Ovary (tissue), 9 donors: ENCODE measurements around the gene GUCD1. TPM values are rescaled to one million over a fixed set of nuclear protein-coding genes. Genes with fewer than 3 reads are reported as not detected.

Source experiments
- DNase-seq, 5 donors: peaks; one replicate each; pipeline ENCODE4 v3.0.0-alpha.2; 2019 to 2020
- H3K27ac ChIP-seq, 2 donors: fragments of 200-600 bp; one replicate each; pipeline versions ENCODE4 v1.5.1 to v1.8.0; 2019 to 2022
- H3K27me3 ChIP-seq: fragments of 200-600 bp; one replicate; pipeline ENCODE4 v1.8.0; 2022
- H3K36me3 ChIP-seq: fragments of 200-600 bp; sonication (generic); one replicate; pipeline ENCODE4 v1.5.1; 2019
- H3K4me1 ChIP-seq: one replicate; pipeline ENCODE4 v1.8.1; 2013; ENCODE audit warnings: mild to moderate bottlenecking, moderate library complexity; ENCODE audit not compliant: insufficient read depth
- H3K4me3 ChIP-seq: fragments of 200-600 bp; sonication (generic); one replicate; pipeline ENCODE4 v1.5.1; 2017
- H3K9me3 ChIP-seq, 2 donors: fragments of 200-600 bp in 1 of 2; sonication (generic) in 1 of 2; one replicate each; pipeline versions ENCODE4 v1.5.1 to v1.8.1; 2013 to 2019; ENCODE audit warnings: mild to moderate bottlenecking in 1 of 2, moderate library complexity in 1 of 2
- EP300 ChIP-seq: sonication (generic); formaldehyde crosslinking; IDR thresholded peaks from one replicate; pipeline ENCODE4 v1.6.1; 2017; ENCODE audit warnings: antibody characterized with exemption
- POLR2A ChIP-seq: fragments of 450-650 bp; IDR thresholded peaks from one replicate; pipeline ENCODE4 v1.6.1; 2017; ENCODE audit warnings: antibody characterized with exemption, mild to moderate bottlenecking, moderate library complexity
- WGBS, 3 donors: extraction: QIAGEN DNeasy Blood & Tissue Kit in 1 of 3; methylation state at CpG; one replicate each; pipeline versions ENCODE4 v1.1.5 to v1.1.7; 2013 to 2017; 5-methylcytosine and 5-hydroxymethylcytosine counted together
- intact Hi-C, 4 donors: fragments of 100-400 bp; cut with DNase I; formaldehyde crosslinking; loops; one replicate each; pipeline versions ENCODE4 v1.11.0 to v1.15.1; 2022 to 2023
- polyA plus RNA-seq, 2 donors: library from polyadenylated mRNA; stranded (reverse); fragments of 200-250 nt in 1 of 2; fragments of 350-450 nt in 1 of 2; fragmentation: Illumina TruSeq in 1 of 2; extraction: RNeasy Lipid Tissue Mini Kit (QIAGEN cat#74804) in 1 of 2; gene quantifications; one replicate each; pipeline ENCODE4 v1.2.3, GENCODE V29; 2013 to 2014
- total RNA-seq, 7 donors: library from RNA; depleted of rRNA in 2 of 7; stranded (reverse); fragments of >200 nt in 2 of 7; fragmentation: NEBNext Ultra II Directional in 3 of 7; extraction: Animal tissue kit (Norgen Biotek cat#: 25700) in 3 of 7; gene quantifications; one replicate each; pipeline versions ENCODE4 v1.1.0 to v1.2.4, GENCODE V29; 2016 to 2023
- TF ChIP-seq, protein P1 (sequence below), 3 donors: fragments of 450-650 bp in 2 of 3; fragments of 200-600 bp in 1 of 3; IDR thresholded peaks; one replicate each; pipeline versions ENCODE4 v1.5.1 to v1.8.0; 2016 to 2022; ENCODE audit warnings: antibody characterized with exemption in 3 of 3, mild to moderate bottlenecking in 1 of 3
- donor health status: DM: no; HTN: no; CAD: no; lungs with moderate emphysema.
- donor health status: DM: no; HTN: no; CAD: no.
- donor health status: Bipolar disorder and iron deficiency.
- donor health status: DM: yes; HTN: yes; CAD: no.
- donor health status: DM: no; HTN: no; CAD: no.
- donor health status: DM: yes; HTN: yes; CAD: no.

GUCD1 gene
- total and polyA plus RNA-seq, 9 donors, result 30.3 to 85.4 (median 55.4) TPM

GRCh38 chr22:24583221-24584165 is 28.6 kb upstream of the GUCD1 start:
- H3K27me3 ChIP-seq, result no peaks in the 10 kb centered on the region
- WGBS, 3 donors, result 49 to 55% (median 55%) methylated on average over 19 of the region's 19 CpGs
- no peaks in the 10 kb centered on the region for H3K9me3 ChIP-seq
- peak in 2 of 5 donors; percentile 32 to 56 for DNase-seq
- intact Hi-C loops, result no loop called here
- H3K4me1 ChIP-seq, result no peaks in the 10 kb centered on the region
- peak overlapping the region in 1 of 2 donors; percentile 21 for H3K27ac ChIP-seq
- TF ChIP-seq, protein P1, sequence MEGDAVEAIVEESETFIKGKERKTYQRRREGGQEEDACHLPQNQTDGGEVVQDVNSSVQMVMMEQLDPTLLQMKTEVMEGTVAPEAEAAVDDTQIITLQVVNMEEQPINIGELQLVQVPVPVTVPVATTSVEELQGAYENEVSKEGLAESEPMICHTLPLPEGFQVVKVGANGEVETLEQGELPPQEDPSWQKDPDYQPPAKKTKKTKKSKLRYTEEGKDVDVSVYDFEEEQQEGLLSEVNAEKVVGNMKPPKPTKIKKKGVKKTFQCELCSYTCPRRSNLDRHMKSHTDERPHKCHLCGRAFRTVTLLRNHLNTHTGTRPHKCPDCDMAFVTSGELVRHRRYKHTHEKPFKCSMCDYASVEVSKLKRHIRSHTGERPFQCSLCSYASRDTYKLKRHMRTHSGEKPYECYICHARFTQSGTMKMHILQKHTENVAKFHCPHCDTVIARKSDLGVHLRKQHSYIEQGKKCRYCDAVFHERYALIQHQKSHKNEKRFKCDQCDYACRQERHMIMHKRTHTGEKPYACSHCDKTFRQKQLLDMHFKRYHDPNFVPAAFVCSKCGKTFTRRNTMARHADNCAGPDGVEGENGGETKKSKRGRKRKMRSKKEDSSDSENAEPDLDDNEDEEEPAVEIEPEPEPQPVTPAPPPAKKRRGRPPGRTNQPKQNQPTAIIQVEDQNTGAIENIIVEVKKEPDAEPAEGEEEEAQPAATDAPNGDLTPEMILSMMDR (IDR thresholded peaks at IDR 0.05), result no peak
- TF ChIP-seq EP300 (no peak), POLR2A (no peak)
- H3K4me3 ChIP-seq, result no peak overlapping the region
- H3K36me3 ChIP-seq, result no peaks in the 10 kb centered on the region

- H3K27me3 ChIP-seq, result no peaks in the 10 kb centered on the region
- no peaks in the 10 kb centered on the region for H3K4me1 ChIP-seq
- no peaks in the 10 kb centered on the region for H3K36me3 ChIP-seq
- no peak overlapping the region for H3K4me3 ChIP-seq
- TF ChIP-seq EP300, result no peak
- TF ChIP-seq, protein P1 (IDR thresholded peaks at IDR 0.05), result no peak
- WGBS, 3 donors, result 85 to 90% (median 86%) methylated on average over 12 of the region's 12 CpGs
- intact Hi-C loops, result no loop called here
- H3K9me3 ChIP-seq, result no peaks in the 10 kb centered on the region
- DNase-seq, result peak in 2 of 5 donors; percentile 26 to 42
- H3K27ac ChIP-seq, result no peak overlapping the region
Observed at GRCh38 chr22:24582056-24582814, 27.3 kb upstream of the GUCD1 start.

- intact Hi-C loops, result no loop called here
- no peak for TF ChIP-seq POLR2A
- TF ChIP-seq, protein P1 (IDR thresholded peaks at IDR 0.05), result no peak
- TF ChIP-seq EP300, result no peak
- H3K36me3 ChIP-seq, result no peaks in the 10 kb centered on the region
Observed at GRCh38 chr22:24580276-24580675, 25.3 kb upstream of the GUCD1 start.

GRCh38 chr22:24579258-24579601 is 24.3 kb upstream of the GUCD1 start:
- H3K36me3 ChIP-seq, result no peaks in the 10 kb centered on the region
- H3K27ac ChIP-seq, result no peak overlapping the region
- 18 to 22% (median 20%) methylated on average over 1 of the region's 1 CpG for WGBS, 3 donors
- DNase-seq, result no peak
- TF ChIP-seq, protein P1 (IDR thresholded peaks at IDR 0.05), result no peak
- H3K4me3 ChIP-seq, result no peak overlapping the region
- intact Hi-C loops, result loop anchor here in 1 of 4 donors (2.0 kb wide), 1 partner anchor 58 kb away; no protein-coding TSS in a partner anchor
- H3K9me3 ChIP-seq, result no peaks in the 10 kb centered on the region
- H3K27me3 ChIP-seq, result no peaks in the 10 kb centered on the region
- H3K4me1 ChIP-seq, result no peaks in the 10 kb centered on the region

More at GRCh38 chr22:24580276-24580675, 25.3 kb upstream of the GUCD1 start:
- Histone ChIP-seq H3K9me3 (no peaks in the 10 kb centered on the region), H3K4me1 (no peaks in the 10 kb centered on the region), H3K27ac (no peak overlapping the region), H3K27me3 (no peaks in the 10 kb centered on the region), H3K4me3 (no peak overlapping the region)
- DNase-seq, result no peak
- 75 to 85% (median 81%) methylated on average over 2 of the region's 2 CpGs for WGBS, 3 donors
